ENCODE results near the gene PRKCH. TPM values are rescaled to one million over a fixed set of nuclear protein-coding genes. Genes with fewer than 3 reads are reported as not detected.

The PRKCH gene
- polyA plus RNA-seq, 2 of the 4 experiments (the other 2 are of a cell fraction) = 10.0 to 10.2 TPM

- CTCF ChIA-PET = interaction anchor here (0.7 kb wide), 1 partner anchor 500 kb away, joined by 4 read pairs; no protein-coding TSS in a partner anchor
- no peak overlapping the region for H3K4me3 ChIP-seq
- 62% methylated on average over 4 of the region's 4 CpGs for WGBS (ENCODE audit: missing lambda C conversion rate)
- H3K9me3 ChIP-seq = no peaks in the 10 kb centered on the region
- DNase-seq (ENCODE audit: low read depth in 1 of 2, low spot score in 1 of 2) (no peak), FAIRE-seq (no peak), ATAC-seq (no peak)
- TF ChIP-seq ELK1 (IDR thresholded peaks at IDR 0.05; ENCODE audit: low read depth, low read length) (no peak), E2F6 (IDR thresholded peaks at IDR 0.05; ENCODE audit: borderline replicate concordance, low read depth) (no peak), CBX8 (IDR thresholded peaks at IDR 0.05) (no peak), KDM5A (IDR thresholded peaks at IDR 0.05) (no peak), EP300 (IDR thresholded peaks at IDR 0.05) (no peak), TP53 (CRISPR knock-in tag; IDR thresholded peaks at IDR 0.05) (no peak), RNF2 (IDR thresholded peaks at IDR 0.05; ENCODE audit: borderline replicate concordance, low read depth) (no peak), HDAC2 (IDR thresholded peaks at IDR 0.05) (no peak), REST (IDR thresholded peaks at IDR 0.05) (no peak), HEYL (CRISPR knock-in tag; IDR thresholded peaks at IDR 0.05) (no peak), JUN (IDR thresholded peaks at IDR 0.05) (no peak), BHLHE40 (IDR thresholded peaks at IDR 0.05; ENCODE audit: low read depth, low read length) (no peak), JUNB (IDR thresholded peaks at IDR 0.05) (no peak), EHF (CRISPR knock-in tag; IDR thresholded peaks at IDR 0.05) (no peak), RFX5 (IDR thresholded peaks at IDR 0.05) (no peak), ZSCAN20 (CRISPR knock-in tag; IDR thresholded peaks at IDR 0.05) (no peak), NR3C1 (IDR thresholded peaks at IDR 0.05) (no peak), CBX2 (IDR thresholded peaks at IDR 0.05; ENCODE audit: borderline replicate concordance, low read depth) (no peak), HOXB13 (CRISPR knock-in tag; IDR thresholded peaks at IDR 0.05; ENCODE audit: low read depth) (no peak), FOXS1 (CRISPR knock-in tag; IDR thresholded peaks at IDR 0.05) (no peak)
- 0 out of 3 replicates have a peak, but pooled peaks cover 5% of the 10 kb centered on the region for H3K4me1 ChIP-seq
- H3K4me2 ChIP-seq = no peak overlapping the region
- POLR2A ChIA-PET = no interaction called here
- H3K27ac ChIP-seq = no peak overlapping the region
These were observed 16.5 kb downstream of the PRKCH start for GRCh38 chr14:61337893-61338292.

- ATAC-seq = no peak
- 92% methylated on average over 2 of the region's 2 CpGs for WGBS (ENCODE audit: missing lambda C conversion rate)
- Histone ChIP-seq H3K27ac (no peak overlapping the region), H3K9me3 (no peaks in the 10 kb centered on the region), H3K4me1 (0 out of 3 replicates have a peak, but pooled peaks cover 5% of the 10 kb centered on the region), H3K4me2 (no peak overlapping the region), H3K4me3 (no peak overlapping the region)
- ChIA-PET POLR2A (no interaction called here), CTCF (interaction anchor here (0.8 kb wide), 1 partner anchor 8 kb away, joined by 3 read pairs; no protein-coding TSS in a partner anchor)
- DNase-seq (ENCODE audit: low read depth in 1 of 2, low spot score in 1 of 2) = no peak
- no peak for FAIRE-seq
- TF ChIP-seq JUNB (IDR thresholded peaks at IDR 0.05) = no peak
- TF ChIP-seq RCOR1 (IDR thresholded peaks at IDR 0.05; ENCODE audit: low read depth, low read length) = no peak
- TF ChIP-seq HDAC2 (IDR thresholded peaks at IDR 0.05) = no peak
- TF ChIP-seq JUN (IDR thresholded peaks at IDR 0.05) = no peak
- no peak for TF ChIP-seq HES2 (IDR thresholded peaks at IDR 0.05)
- no peak for TF ChIP-seq REST (IDR thresholded peaks at IDR 0.05)
- no peak for TF ChIP-seq ZNF302 (CRISPR knock-in tag; IDR thresholded peaks at IDR 0.05)
- no peak for TF ChIP-seq E2F6 (IDR thresholded peaks at IDR 0.05; ENCODE audit: borderline replicate concordance, low read depth)
- no peak for TF ChIP-seq HMGXB4 (CRISPR knock-in tag; IDR thresholded peaks at IDR 0.05; ENCODE audit: borderline replicate concordance)
- TF ChIP-seq HEYL (CRISPR knock-in tag; IDR thresholded peaks at IDR 0.05) = no peak
These were observed 17.1 kb downstream of the PRKCH start for GRCh38 chr14:61338457-61338856.

Data from A549 (cell line).